GM20000 (cell line): Measurements from ENCODE around the gene KLF15.

ENCODE experiments used
- DNase-seq: peaks from one replicate; pipeline ENCODE4 v3.0.0; 2012; ENCODE audit warnings: low spot score
- CTCF ChIP-seq: IDR thresholded peaks from 2 replicates; pipeline ENCODE4 v1.5.1; 2012; ENCODE audit warnings: mild to moderate bottlenecking, control low read depth; ENCODE audit errors: extremely low read depth, missing control alignments

KLF15 gene

GRCh38 chr3:126311338-126311978 is 45.8 kb downstream of the KLF15 start:
- no peak for TF ChIP-seq CTCF

GRCh38 chr3:126310816-126311215 is 46.4 kb downstream of the KLF15 start:
- TF ChIP-seq CTCF, result no peak
- DNase-seq, result no peak

More at GRCh38 chr3:126311338-126311978, 45.8 kb downstream of the KLF15 start:
- DNase-seq, result no peak

GRCh38 chr3:126309861-126310655 is 47.1 kb downstream of the KLF15 start:
- no peak for TF ChIP-seq CTCF
- DNase-seq, result no peak

DNA sequence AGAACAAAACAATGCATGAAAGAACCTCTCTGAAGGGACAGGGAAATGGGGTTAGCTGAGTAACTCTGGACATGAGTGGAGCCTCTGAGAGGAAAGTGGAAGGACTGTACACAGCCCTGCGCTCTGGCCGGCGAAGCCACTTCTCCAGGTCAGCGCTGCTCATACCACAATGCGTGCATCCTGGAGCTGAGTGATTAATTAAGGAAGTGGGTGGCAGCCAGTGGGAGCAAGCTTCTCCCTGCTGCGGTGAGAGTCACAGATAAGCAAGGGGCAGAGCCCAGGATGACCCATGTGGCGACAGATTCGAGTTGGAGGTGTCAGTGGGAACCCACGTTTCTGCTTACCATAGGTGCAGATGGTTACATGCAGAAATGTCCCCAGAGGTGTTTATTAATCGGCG is 48.0 kb downstream of the KLF15 start:
- TF ChIP-seq CTCF, result no peak
- DNase-seq, result no peak

DNA sequence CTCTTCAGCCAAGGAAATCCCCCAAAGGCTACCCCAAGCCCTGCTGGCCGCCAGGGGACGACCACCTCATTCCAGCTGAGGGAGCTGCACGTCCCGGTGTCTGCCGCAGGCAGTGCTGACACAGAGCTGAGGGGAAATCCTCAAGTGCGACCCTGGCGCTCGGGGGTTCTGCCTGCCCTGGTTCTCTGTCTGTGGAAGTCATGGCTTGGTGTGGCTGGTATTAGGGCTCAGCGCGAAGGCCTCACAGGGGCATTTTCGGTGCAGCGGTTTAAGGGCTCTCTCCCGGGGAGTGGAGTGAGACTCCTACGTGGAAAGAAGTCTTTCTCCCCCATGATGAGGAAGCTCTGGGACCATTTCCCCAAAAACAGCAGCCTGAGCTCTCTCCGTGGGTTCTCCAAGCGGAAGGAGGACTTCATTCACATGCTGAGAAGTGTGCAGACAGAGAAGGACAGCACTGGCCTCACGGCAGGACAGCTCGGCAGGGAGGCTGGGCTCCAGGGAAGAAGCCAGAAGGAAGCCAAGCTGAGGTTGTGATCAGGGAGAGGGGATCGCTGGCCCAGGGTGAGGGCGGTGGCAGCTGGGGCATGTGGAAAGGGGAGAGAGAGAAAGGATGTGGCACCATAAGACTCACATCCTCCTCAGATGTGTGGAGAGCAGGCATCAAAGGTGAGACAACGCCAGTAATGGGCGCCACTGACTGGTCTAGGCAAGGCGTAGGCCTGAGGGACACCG is 48.6 kb downstream of the KLF15 start:
- no peak for DNase-seq
- no peak for TF ChIP-seq CTCF

DNA sequence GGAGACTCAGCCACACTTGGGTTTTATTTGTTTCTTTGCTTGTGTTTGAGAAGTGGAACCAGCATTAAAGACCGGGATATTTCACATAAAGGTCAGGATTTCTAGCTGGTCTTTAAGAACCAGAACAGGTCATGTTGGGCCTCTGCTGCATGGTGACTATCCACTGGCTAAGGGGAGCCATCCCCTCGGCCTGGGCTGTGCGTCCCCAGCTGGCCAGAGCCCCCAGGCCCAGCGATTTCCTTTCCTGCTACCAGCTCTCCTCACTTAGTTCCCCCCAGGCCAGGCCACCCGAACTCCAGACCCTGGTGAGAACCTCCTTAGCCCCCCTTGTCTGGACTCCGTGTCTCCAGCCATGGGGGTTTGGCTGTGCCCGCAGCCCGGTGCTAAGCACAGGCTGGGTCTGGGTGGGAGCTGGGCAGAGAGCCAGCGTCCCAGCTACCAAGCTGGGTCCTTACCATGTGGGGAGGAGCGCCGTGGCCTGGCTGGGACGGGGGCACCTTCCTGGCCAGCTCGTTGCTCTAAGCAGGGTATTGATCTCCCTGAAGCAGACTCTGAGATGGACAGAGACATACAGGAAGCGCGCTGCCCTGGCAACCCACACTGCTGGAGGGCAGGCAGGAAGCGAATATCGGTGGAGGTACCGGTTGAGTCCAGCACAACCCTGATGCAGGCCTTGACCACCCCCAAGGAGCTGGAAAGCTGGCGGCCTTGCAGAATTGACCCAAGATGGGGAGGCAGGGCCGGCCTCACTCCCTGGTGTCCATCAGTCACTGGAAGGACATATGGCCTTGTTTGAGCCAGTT is 49.4 kb downstream of the KLF15 start:
- TF ChIP-seq CTCF, result no peak
- no peak for DNase-seq
